Duodenal mucosa (tissue), 2 donors: Measurements from ENCODE around the gene RTCA.
"Not testable (repeated sequence)": the region's sequence is repeated elsewhere in the genome, so short reads cannot be mapped to it uniquely, and the experiment has no call there.

Source experiments
- H3K27ac ChIP-seq: one replicate; pipeline ENCODE4 v1.7.0; 2013; ENCODE audit warnings: low read depth, low read length
- H3K27me3 ChIP-seq, 2 donors: one replicate each; pipeline ENCODE4 v1.7.0; 2013; ENCODE audit warnings: low read length in 2 of 2, control low read depth in 1 of 2; ENCODE audit not compliant: insufficient read depth in 2 of 2, control insufficient read depth in 1 of 2
- H3K36me3 ChIP-seq, 2 donors: one replicate each; pipeline ENCODE4 v1.7.0; 2013; ENCODE audit warnings: low read length in 2 of 2, control low read depth in 1 of 2; ENCODE audit not compliant: insufficient read depth in 2 of 2, control insufficient read depth in 1 of 2
- H3K4me1 ChIP-seq, 2 donors: one replicate each; pipeline ENCODE4 v1.7.0; 2013; ENCODE audit warnings: low read length in 2 of 2, control low read depth in 1 of 2; ENCODE audit not compliant: insufficient read depth in 2 of 2, control insufficient read depth in 1 of 2
- H3K4me3 ChIP-seq, 2 donors: one replicate each; pipeline ENCODE4 v1.7.0; 2013; ENCODE audit warnings: low read length in 2 of 2, low read depth in 1 of 2
- H3K9ac ChIP-seq, 2 donors: one replicate each; pipeline ENCODE4 v1.7.0; 2013; ENCODE audit warnings: low read length in 2 of 2, low read depth in 1 of 2
- H3K9me3 ChIP-seq, 2 donors: one replicate each; pipeline ENCODE4 v1.7.0; 2013; ENCODE audit warnings: low read length in 2 of 2, control low read depth in 1 of 2; ENCODE audit not compliant: control insufficient read depth in 1 of 2

The RTCA gene

GRCh38 chr1:100321100-100321493 is 55.1 kb downstream of the RTCA start:
- no peak overlapping the region for H3K27ac ChIP-seq
- no peaks in the 10 kb centered on the region for H3K27me3 ChIP-seq
- H3K4me1 ChIP-seq = peaks cover 19 to 31% of the 10 kb centered on the region in 2 donors
- H3K9ac ChIP-seq = no peak overlapping the region
- H3K9me3 ChIP-seq = peaks cover 6 to 13% of the 10 kb centered on the region in 2 donors
- no peaks in the 10 kb centered on the region for H3K36me3 ChIP-seq
- no peak overlapping the region for H3K4me3 ChIP-seq

- Histone ChIP-seq H3K9ac (no peak overlapping the region), H3K4me1 (peaks cover 19 to 31% of the 10 kb centered on the region in 2 donors), H3K36me3 (no peaks in the 10 kb centered on the region), H3K9me3 (peaks cover 2 to 11% of the 10 kb centered on the region in 2 donors), H3K27me3 (no peaks in the 10 kb centered on the region), H3K4me3 (no peak overlapping the region), H3K27ac (no peak overlapping the region)
These were observed 55.5 kb downstream of the RTCA start for GRCh38 chr1:100321506-100321905.

GRCh38 chr1:100322436-100323211 is 56.6 kb downstream of the RTCA start:
- no peak overlapping the region for H3K9ac ChIP-seq
- H3K27me3 ChIP-seq = no peaks in the 10 kb centered on the region
- no peak overlapping the region for H3K27ac ChIP-seq
- H3K4me3 ChIP-seq = no peak overlapping the region
- peaks cover 2 to 7% of the 10 kb centered on the region in 2 donors for H3K9me3 ChIP-seq
- H3K36me3 ChIP-seq = no peaks in the 10 kb centered on the region
- peaks cover 19 to 31% of the 10 kb centered on the region in 2 donors for H3K4me1 ChIP-seq

- H3K36me3 ChIP-seq = no peaks in the 10 kb centered on the region
- H3K4me1 ChIP-seq = peaks cover 19 to 31% of the 10 kb centered on the region in 2 donors
- H3K27ac ChIP-seq = no peak overlapping the region
- H3K9me3 ChIP-seq = peaks cover 2 to 5% of the 10 kb centered on the region in 2 donors
- no peak overlapping the region for H3K9ac ChIP-seq
- H3K27me3 ChIP-seq = no peaks in the 10 kb centered on the region
- no peak overlapping the region for H3K4me3 ChIP-seq
These were observed 57.5 kb downstream of the RTCA start for GRCh38 chr1:100323419-100324106.

GRCh38 chr1:100325415-100326324 is 59.7 kb downstream of the RTCA start:
- no peak overlapping the region for H3K9ac ChIP-seq
- no peaks in the 10 kb centered on the region for H3K27me3 ChIP-seq
- H3K36me3 ChIP-seq = no peaks in the 10 kb centered on the region
- no peak overlapping the region for H3K4me3 ChIP-seq
- H3K4me1 ChIP-seq = peaks cover 16 to 24% of the 10 kb centered on the region in 2 donors
- H3K27ac ChIP-seq = no peak overlapping the region
- no peaks in the 10 kb centered on the region for H3K9me3 ChIP-seq

GRCh38 chr1:100326325-100326670 is 60.3 kb downstream of the RTCA start:
- not testable (repeated sequence) for H3K9ac ChIP-seq, H3K36me3 ChIP-seq, H3K4me3 ChIP-seq, H3K9me3 ChIP-seq, H3K27me3 ChIP-seq, H3K27ac ChIP-seq
- H3K4me1 ChIP-seq = peaks cover 12 to 18% of the 10 kb centered on the region in 2 donors

- H3K4me1 ChIP-seq = peaks cover 5% of the 10 kb centered on the region in 2 donors
- no peaks in the 10 kb centered on the region for H3K27me3 ChIP-seq
- H3K36me3 ChIP-seq = no peaks in the 10 kb centered on the region
These were observed 62.1 kb downstream of the RTCA start for GRCh38 chr1:100328133-100328532.

GRCh38 chr1:100331146-100331545 is 65.1 kb downstream of the RTCA start:
- H3K9ac ChIP-seq = not testable (repeated sequence)

More at GRCh38 chr1:100328133-100328532, 62.1 kb downstream of the RTCA start:
- no peaks in the 10 kb centered on the region for H3K9me3 ChIP-seq
- no peak overlapping the region for H3K4me3 ChIP-seq
- H3K27ac ChIP-seq = no peak overlapping the region
- H3K9ac ChIP-seq = no peak overlapping the region

GRCh38 chr1:100332331-100332730 is 66.3 kb downstream of the RTCA start:
- Histone ChIP-seq H3K4me1 (no peaks in the 10 kb centered on the region), H3K4me3 (no peak overlapping the region), H3K27ac (no peak overlapping the region), H3K9ac (no peak overlapping the region), H3K36me3 (no peaks in the 10 kb centered on the region), H3K27me3 (no peaks in the 10 kb centered on the region), H3K9me3 (no peaks in the 10 kb centered on the region)

More at GRCh38 chr1:100331146-100331545, 65.1 kb downstream of the RTCA start:
- H3K4me1 ChIP-seq, H3K27ac ChIP-seq, H3K36me3 ChIP-seq, H3K27me3 ChIP-seq, H3K9me3 ChIP-seq, H3K4me3 ChIP-seq: not testable (repeated sequence)

- no peaks in the 10 kb centered on the region for H3K36me3 ChIP-seq
- no peak overlapping the region for H3K4me3 ChIP-seq
- no peak overlapping the region for H3K9ac ChIP-seq
- H3K9me3 ChIP-seq = no peaks in the 10 kb centered on the region
- no peak overlapping the region for H3K27ac ChIP-seq
- no peaks in the 10 kb centered on the region for H3K4me1 ChIP-seq
- H3K27me3 ChIP-seq = no peaks in the 10 kb centered on the region
These were observed 69.4 kb downstream of the RTCA start for GRCh38 chr1:100335436-100335835.
